Occipital lobe (tissue), 2 donors: Measurements from ENCODE around the gene CEP104. TPM values are rescaled to one million over a fixed set of nuclear protein-coding genes. Genes with fewer than 3 reads are reported as not detected.

Source experiments
- DNase-seq: peaks from one replicate; lab custom pipeline; 2025; lab: John Stamatoyannopoulos, UW
- total RNA-seq: library from RNA; depleted of rRNA; stranded (reverse); fragments of >200 nt; gene quantifications from one replicate; pipeline ENCODE4 v1.2.3, GENCODE V29; 2014

The CEP104 gene
- total RNA-seq, 1 donor from 2014 or later: 16.7 TPM

GRCh38 chr1:3799976-3800685 is 56.9 kb downstream of the CEP104 start:
- no peak for DNase-seq

DNA sequence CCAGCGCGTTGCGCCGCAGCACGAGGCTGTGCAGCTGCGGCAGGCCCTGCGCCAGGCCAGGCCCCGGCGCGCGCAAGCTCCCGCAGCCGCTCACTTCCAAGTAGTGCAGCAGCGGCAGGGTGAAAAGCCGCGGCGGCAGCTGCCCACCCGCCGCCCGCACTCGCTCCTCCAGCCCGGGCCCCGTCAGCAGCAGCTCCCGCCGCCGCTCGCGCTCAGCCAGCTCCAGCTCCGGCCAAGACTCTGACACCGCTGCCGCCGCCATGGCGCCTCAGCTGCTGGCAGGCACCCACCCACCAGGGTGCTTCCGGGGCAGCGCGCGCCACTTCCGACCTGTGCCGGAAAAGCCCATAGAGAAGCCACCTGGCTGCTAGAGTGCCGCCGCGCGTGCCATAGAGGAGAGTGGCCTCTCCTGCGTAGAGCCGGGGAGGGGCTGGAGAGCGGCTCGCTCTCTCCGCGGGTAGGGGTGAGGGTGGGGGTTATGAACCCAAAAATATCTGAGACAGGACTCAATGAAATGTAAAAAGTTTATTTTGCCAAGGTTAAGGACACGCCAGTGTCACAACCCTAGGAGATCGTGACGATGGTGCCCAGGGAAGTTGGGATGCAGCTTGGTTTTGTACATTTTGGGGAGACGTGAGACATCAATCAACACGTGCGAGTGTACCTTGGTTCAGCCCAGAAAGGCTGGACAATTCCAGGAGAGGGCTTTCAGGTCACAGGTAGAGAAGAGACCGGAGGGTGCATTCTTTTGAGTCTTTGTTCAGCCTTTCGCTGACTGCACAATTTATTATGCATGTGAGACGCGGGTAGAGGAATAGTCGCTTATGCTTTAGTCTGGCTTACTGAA is 60.6 kb downstream of the CEP104 start, which contains the start of gene LRRC47:
Gene LRRC47 (minus strand): TSS at position 284 of the 847 bp plus-strand sequence. CDS start 22 bp downstream, at position 262.
- DNase-seq: peak; percentile 95

DNA sequence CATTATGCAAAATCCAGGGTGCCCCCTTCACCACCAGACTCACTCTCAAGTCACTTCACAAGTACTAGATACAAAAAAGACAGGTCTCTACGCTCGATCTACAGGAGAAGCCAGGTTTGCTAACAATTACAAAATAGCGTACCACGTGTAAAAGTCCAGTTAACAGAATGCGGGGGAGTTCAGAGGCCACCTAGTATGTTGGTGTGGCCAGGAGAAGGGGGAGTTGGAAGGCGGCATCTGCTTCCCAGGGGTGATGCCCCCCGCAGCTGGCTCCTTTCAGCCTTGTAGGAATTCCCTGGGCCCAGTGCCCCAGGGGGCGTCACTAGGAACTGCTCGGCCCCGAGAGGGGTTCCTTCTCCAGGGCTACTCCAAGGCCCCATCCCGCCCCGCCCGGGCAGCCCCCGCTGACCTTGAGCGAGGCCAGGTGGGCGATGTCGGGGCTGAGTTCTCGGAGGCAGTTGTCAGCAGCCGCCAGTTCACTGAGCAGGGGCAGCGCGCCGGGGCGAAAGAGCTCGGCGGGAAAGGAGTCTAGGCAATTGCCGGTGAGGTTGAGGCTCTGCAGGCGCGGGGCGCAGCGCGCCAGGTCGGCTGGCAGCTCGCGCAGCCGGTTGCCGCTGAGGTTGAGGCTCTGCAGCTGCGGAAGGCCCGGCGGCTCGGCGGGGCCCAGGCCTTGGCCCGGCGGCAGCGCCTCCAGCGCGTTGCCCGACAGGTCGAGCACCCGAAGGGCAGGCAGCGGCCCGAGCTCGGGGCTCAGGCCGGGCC is 61.4 kb downstream of the CEP104 start:
- DNase-seq: no peak

DNA sequence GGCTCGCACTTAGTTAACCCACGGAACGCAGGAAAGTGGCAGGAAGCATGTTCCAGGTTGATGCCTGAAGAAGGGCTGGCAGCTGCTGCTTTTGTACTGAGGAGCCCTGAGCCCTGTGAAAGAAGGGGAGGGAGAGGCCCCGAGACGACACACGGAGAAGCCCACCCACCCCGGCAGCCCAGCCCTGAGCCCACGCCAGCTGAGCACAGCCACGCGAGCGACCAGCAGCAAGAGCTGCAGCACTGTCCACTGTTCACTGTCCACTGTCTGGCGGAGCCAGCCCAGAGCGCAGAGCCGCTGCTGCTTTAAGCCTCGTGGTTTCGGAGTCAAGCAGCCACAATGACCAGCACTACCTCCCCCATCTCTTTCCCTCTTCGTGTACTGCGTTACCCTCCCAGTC is 66.1 kb downstream of the CEP104 start:
- DNase-seq: no peak

DNA sequence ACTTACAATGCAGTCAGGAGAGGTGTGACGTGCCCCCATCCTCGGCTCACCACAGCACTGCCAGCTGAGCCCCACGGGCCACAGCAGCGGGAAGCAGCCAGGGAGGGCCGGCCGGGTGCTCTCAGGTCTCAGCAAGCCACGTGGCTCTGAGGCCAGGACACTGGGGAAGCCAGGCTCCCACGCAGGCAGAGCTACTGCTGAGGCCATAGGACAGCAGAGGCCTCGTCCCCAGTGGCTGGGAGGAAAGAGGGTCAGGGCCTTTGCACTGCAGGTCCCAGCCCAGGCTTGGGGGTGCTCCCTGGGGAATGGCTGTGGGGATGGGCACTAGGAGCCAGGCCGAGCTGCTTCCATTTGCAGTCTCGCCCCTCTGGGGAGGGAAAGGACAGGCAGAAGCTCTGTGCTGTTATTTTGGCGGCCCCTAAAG is 66.5 kb downstream of the CEP104 start:
- DNase-seq: no peak

DNA sequence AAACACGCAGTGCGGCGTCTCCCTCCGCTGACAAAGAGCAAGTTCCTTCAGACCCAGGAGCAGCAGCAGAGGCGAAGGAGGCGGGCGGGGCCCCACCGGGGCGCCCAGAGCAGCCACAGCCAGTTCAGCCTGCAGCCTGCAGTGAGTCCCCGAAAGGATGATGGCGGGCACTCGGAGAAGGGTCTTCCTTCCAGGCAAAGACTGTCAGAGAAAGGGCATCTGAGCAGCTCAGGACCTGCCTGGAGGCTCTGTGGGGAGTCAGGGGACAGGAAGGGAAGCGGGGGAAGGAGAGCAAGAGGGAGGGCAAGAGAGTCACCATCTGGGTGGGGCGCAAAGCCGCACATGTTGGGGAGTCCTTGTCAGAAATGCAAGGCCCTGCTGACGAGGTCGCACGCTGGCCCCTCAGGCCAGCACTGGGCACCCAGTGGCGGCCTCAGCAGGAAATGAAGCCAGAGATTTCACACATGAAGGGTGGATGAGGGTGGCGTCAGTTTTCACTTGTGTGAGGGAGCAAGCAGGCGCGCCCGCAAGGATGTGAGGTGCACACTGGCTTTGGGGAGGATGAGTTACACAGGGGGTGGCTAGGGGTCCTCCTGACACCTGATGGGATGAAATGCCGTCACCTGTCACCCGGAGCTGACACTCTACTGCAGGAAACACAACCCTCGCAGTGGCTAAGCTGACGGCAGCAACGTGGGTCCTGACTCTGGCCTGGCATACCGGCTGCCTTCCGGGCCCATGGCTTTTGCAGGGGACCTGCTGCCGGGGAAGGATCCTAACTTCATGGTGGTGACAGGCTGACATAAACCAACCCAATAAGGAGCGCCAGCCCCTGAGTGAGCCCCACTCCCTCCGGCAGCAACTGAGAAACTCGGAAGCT is 67.3 kb downstream of the CEP104 start:
- DNase-seq: no peak

DNA sequence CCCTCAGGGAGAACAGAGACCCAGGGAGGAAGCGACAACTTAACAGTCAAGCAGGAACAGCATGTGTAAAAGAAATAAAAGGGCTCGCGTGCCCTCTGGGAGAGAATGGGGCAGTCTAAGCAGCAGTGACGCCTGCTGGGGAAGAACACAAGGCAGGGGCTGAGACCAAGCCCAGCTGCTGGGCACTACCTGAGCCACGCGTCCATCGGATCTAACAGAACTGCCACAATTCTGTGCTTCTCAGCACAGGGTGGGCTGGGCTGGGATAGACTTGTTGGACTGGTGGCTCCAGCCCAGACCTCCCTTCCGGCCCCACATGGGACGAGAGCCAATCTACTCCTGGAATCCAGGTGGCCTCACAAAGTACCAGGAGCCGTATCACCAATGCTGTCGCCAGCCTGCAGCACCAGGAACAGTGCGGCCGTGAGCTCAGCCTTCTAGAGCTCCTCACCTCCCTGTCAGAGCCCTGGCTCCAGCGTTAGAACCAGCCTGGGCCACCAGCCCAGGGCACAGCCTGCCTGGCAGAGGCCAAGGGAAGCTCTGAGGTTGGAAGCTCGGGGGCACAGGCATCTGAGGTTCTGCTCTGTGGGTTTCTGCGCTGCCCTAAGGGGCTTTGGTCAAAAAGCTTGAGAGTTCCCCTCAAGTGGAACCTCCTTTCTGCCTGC is 68.1 kb downstream of the CEP104 start:
- no peak for DNase-seq

DNA sequence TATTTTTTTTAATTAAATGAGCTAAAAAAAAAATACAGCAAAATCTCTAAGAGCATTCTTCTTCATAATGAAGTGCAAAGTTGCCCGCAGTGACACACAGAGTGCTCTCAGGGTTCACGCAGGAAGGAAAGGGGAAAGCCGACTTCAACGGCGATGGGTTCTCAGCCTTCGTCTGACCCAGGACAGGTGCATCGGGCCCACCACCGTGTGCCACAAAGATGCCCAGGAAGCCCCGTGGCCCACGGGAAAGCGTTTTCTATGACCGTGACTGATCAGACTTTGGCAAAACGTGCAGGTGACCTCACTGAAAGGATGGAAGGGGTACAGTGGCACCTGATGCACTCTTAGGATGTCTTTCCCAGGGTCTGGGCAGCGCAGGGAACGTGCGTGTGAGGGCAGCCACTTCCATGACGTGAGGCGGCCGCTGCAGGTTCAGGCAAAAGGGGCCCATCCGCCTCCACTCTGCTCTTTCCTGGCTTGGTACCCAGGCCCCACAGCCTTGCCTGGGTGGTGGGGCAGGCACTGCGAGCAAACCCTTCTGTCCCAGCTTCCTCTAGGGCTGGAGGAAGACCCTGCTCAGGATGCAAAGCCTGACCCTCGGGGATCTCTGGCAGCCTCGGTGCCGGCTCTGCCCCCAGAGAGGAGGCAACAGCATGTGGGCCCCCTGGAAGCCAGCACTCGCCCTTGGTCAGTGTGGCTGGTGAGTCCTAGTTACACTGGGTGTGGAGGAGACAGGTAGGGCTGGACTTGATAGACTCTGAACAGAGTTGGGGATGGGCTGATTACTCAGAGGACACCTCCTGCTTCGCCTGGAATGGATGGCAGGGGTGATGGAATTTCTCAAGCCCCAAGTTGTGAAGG is 69.0 kb downstream of the CEP104 start:
- no peak for DNase-seq

DNA sequence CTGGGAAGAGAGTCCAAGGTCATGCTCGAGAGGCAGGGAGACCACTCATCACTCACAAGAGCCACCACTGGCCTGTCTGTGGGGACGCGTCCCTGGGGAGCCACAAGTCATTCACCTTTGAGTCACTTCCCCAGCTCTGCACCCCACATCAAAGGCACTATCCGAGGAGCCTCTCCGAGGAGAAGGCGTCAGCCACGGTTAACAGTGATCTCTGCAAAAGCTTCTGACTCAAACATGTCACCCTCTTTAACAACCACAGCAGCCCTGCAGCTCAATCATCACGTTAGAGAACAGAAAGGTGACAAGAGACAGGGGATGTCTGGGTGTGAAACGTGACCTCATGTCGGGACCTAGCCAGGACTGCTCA is 69.7 kb downstream of the CEP104 start:
- no peak for DNase-seq

- no peak for DNase-seq
Measured at GRCh38 chr1:3786468-3787348, 70.3 kb downstream of the CEP104 start.

DNA sequence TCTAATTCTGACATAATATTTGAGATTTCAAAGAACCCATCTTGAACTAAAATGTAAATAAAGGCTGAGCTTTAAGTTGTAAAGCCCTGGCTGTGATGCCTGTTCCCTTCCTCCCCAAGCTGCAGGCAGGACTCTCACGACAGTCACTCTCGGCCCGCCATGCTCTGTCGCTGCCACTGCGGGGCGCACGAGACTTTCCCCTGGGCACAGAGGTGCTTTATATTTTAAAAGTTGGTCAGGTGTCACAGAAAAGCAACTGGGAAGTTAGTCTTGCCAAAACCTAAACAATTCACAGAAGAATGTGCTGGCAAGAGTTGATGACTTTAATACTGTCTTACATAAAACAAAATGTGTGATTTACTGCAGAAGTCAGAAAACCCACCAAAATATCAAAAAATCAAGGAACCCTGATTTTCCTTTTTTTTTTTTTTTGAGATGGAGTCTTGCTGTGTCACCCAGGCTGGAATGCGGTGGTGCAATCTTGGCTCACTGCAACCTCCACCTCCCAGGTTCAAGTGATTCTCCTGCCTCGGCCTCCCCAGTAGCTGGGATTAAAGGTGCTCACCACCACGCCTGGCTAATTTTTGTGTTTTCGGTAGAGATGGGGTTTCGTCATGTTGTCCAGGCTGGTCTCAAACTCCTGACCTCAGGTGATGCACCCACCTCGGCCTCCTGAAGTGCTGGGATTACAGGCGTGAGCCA is 71.4 kb downstream of the CEP104 start:
- no peak for DNase-seq

- DNase-seq: no peak
Measured at GRCh38 chr1:3785045-3785444, 72.0 kb downstream of the CEP104 start.

DNA sequence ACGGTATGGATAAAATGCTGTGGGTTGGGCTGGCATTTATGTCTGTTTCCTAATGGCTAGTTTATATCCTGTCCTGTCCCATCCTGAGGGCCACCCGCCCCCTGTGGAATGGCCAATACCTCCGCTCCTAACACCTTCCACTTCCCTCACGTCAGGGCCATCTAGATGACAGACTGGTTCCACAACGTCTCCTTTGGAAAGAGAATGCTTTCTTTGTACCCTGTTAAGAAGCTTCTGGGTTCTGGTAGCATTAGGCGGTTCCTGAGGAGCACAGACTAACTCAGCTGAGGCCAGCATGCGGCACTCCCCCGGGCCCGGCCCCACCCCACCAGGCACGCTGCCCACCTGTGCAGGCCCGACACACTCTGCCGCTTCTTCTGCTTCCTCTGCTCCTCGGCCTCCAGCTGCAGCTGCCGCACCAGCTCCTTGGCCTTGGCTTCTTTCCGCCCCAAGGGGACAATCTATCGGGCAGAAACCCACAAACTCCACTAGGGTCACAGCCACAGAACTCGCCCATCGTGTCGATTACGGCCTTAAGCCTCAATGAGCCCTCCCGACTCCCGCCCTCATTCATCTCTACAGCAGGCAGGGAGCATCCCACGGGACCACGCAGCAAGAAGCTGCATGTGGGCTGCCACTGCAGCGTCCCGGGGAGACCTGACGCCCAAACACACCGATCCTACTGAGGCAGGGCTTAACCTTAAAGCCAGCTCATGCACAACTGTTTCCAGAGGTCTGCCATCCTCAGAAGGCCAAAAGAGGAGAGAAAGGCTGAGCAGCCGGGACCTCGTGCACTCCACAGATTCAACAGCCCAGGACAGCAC is 73.1 kb downstream of the CEP104 start:
- DNase-seq: no peak

DNA sequence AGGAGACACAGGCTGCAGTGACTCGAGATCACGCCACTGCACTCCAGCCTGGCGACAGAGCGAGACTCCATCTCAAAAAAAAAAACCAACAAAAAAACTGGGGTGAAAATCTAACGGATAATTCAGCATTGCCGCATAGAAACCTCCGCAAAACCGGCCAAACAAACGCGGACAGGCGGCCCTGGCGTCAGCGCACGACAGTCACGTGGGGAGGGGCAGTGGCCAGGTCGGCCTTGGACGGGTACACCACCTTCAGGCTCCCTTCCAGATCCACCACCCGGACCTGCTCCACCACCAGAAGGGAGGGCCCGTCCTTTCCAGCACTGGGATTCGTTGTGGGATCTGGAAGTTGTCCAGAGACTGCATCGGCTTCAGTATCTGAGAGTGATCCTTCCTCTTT is 76.1 kb downstream of the CEP104 start:
- no peak for DNase-seq

- no peak for DNase-seq
Measured at GRCh38 chr1:3779912-3780416, 77.0 kb downstream of the CEP104 start.

- DNase-seq: no peak
Measured at GRCh38 chr1:3779265-3779911, 77.6 kb downstream of the CEP104 start.
